ENCODE results near the gene POMGNT2.

The POMGNT2 gene

DNA sequence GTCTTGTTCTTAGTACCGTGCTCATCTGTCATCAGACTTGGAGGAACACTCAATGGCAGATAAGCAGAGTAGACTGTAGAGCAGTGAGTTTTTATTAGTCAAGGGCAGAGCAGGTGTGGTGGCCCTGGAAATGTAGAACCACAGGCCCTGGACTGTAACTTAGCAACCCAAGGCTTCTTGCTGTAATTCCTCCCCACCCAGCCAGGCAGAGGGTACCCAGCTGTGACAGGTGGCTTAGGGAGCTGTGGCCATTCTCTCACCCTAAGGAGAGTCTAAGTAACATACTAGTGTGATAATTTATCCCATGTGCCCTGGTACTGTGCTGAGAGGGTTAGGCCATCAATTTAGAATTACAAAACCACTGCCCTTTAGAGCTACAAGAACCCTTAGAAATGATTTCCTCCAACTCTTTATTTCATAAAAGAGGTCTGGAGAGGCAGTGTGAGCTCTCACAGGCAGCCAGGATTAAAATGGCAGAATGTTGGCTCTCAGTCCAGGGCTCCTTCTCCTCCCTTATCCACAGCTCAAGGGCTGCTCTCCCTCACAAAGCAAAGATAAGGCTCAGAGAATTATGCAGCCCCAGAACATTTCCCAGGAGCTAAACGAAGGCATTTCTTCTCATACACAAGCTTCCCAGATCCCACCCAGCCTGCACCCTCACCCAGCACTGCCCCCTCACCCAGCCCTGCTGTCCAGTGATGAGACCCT is 3.0 kb downstream of the POMGNT2 start:
- DNase-seq, result no peak

DNA sequence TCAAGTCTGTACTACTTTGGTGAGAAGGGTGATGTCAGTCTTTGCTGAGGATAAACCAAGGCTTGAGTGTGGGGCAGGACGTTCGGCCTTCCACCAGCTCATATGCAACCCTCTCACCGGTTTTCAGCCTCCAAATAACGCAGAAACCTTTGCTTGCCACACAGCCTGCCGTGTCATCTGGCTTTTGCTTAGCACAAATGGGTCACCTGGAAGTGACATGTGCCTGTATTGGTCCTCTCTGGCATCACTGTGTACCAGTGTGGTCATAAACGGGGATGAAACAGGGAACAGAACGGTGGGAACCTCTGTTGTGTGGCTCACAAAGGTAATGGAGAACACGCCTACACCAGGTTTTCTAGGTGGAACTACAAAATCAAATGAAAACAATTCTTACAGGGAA is 7.1 kb downstream of the POMGNT2 start:
- DNase-seq, result no peak

- DNase-seq, result no peak
These were observed 8.3 kb downstream of the POMGNT2 start for GRCh38 chr3:43097400-43098080.

DNA sequence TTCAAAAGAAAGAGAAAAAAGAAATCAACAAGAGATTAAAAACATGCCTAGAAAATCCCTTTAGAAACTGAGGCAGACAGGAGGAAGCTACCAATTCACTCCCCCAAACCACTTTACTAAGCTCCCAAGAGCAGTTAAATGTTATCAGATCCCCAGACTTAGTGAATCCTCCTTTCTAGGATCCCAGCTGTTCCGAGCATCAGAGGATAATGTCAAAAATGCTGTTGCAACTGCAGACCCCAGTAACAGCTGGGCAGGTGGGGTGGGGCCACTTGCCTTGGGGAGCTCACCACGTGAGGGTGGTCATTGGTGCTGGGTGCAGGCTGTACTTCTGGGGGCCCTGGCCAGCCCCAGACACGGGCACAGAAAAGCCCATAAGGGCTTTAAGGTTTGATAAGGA is 9.1 kb downstream of the POMGNT2 start:
- DNase-seq, result no peak

GRCh38 chr3:43095370-43095769 is 10.5 kb downstream of the POMGNT2 start:
- no peak for DNase-seq

GRCh38 chr3:43094851-43095250 is 11.0 kb downstream of the POMGNT2 start:
- DNase-seq, result no peak

DNA sequence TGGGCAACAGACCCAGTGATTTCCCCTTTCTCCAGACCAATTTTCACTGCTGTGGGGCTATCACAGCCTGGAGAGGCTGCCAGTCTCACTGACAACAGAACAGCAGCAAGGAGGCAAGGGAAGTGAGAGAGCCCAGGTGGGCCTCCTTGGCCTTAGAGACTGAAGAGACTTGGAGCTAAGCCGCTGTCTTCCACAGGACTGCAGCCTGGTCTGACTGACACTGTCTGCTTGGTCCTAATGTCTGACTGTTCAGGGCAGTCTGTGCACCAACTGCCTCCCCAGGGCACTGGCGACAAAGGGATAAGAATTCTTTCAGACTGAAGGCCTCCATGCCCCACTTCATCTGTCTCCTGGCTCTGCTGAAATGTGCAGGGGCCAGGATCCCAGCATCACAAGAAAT is 11.5 kb downstream of the POMGNT2 start:
- DNase-seq, result no peak

GRCh38 chr3:43093974-43094373 is 11.9 kb downstream of the POMGNT2 start:
- no peak for DNase-seq

GRCh38 chr3:43093006-43093405 is 12.9 kb downstream of the POMGNT2 start:
- DNase-seq, result no peak

- DNase-seq, result no peak
These were observed 14.4 kb downstream of the POMGNT2 start for GRCh38 chr3:43091481-43091880.

GRCh38 chr3:43090238-43090637 is 15.6 kb downstream of the POMGNT2 start:
- no peak for DNase-seq

DNA sequence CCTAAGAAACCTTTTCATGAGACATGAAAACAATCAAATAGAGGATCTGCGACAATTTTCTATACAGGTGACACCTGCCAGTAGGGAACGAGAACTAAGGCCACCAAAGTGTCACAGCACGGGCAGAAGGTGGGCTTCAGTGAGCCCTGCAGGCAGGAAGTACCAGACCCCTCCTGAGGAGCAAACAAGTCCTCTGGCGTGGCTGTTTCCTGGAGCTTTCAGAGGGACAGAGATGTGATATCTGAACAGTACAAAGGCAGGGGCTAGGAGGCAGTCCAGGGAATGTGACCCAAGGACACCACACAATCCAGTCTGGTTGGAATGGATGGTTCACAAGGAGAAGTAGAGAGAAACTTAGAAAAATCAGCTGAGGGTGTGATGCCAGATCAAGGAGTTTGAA is 16.8 kb downstream of the POMGNT2 start:
- DNase-seq, result no peak

DNA sequence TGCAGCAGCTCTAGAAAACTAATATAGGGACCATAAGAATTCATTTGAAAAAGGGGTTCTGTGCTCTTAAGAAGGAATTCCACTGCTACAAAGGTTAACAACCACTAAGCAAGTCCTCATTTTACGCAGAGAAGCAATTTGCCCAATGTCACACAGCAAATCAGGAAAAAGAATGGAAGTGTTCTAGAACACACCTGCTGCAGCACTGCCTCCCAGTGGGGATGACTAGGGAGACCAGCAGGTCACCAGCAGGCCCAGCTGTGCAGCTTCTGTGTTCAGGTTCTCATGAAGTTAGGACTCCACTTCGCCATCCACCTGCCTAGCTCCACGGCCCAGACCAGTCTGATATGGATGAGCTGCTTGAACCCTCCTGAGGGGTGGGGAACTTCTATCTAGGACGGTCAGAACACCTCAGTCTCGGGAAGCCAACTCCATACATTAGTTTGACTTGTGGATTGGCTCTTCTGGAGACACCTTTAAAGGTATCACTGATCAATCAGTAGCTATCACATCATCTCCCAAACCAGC is 18.6 kb downstream of the POMGNT2 start:
- no peak for DNase-seq

GRCh38 chr3:43086460-43087165 is 19.3 kb downstream of the POMGNT2 start:
- DNase-seq, result no peak

DNA sequence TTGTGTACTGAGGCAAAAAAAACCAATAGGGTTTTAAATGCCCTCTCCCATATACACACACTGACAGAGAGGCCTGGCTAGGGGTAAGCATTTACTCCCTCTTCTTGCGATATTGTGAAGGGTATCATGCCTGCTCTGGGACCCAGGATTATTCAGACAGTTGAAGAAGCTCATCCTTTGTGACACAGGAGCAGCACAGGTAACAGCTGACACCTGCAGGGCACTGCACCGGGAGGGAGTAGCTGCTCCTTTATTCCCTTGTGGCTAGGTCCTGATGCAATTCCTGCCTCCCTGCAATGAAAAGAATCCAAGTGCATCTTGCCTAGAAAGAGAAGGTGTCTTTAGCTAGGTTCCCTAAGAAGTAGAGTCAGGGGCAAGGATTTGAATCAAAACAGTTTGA is 23.4 kb downstream of the POMGNT2 start:
- DNase-seq, result no peak

GRCh38 chr3:43081796-43082195 is 24.1 kb downstream of the POMGNT2 start:
- no peak for DNase-seq

DNA sequence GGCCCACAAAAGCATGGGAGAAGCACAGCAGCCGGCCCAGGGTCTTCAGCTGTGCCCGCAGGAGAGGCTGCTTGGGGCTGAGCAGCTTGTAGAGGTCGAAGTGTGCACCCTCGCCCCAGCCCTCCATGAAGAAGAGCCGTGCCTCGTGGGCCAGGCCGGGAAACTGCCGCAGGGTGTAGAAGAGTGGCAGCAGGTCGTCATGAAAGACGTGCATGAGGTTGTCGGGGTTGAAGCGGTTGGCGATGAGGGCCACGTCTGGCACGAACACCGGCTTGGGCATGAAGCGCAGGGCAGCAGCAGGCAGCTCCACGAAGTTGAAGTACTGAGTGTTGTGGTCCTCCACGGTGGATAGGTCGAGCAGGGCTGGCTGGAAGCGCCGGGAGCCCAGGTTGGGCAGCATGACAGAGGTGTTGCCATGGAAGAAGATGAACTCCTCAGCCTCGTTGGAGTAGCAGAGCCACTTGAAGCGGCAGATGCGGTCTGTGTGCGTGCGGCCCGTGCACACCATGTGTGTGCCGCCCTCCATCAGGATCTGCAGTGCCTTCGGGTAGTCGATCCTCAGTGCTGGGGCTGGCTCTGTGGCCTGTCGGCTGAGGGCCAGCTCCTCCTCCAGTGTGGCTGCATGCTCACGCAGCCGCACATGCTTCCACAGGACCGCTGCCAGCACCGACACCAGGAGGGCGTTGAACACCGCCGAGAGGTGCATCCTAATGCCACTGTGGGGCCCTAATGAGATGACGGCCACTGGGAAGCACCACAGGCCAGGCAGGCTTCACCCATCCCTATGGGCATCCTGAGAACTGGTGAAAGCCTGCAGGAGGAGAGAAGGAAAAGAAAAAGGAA is 24.9 kb downstream of the POMGNT2 start:
- DNase-seq, result no peak

DNA sequence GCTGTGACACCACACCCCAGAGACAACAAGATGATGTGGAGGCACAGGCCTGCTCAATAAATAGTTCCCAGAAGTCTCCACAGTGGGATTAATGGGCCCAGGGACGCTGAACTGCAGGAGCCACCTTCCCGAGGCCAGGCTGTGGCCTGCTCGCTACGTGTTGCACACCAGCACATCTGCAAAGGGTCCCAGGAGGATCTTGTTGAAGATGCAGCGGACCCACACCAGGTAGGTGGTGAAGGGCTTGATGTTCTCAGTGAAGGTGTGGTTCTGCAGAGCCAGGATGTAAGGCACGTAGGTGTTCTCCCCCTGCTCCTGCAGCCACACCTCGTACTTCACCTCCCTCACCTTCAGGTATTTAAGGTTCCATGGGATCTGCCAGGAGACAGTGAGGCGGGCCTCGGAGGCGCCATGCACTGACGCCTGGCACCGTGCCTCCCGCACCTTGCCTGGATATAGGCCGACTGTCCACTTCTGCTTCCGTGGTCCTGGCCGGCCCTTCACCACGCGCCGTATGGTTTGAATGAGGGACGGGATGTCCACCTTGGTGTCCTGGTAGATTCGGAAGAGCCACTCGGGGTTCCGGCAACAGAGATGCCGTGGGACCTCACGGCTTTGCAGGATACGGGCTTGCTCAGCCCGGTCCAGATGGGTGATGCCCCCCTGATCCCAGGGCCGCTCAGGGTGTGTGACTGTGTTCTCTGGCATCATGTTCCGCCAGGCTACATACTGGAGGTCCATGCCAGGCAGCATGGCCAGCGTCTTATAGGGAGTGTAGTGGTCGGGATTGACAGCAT is 26.1 kb downstream of the POMGNT2 start:
- DNase-seq, result no peak

GRCh38 chr3:43077707-43078106 is 28.2 kb downstream of the POMGNT2 start:
- no peak for DNase-seq

DNA sequence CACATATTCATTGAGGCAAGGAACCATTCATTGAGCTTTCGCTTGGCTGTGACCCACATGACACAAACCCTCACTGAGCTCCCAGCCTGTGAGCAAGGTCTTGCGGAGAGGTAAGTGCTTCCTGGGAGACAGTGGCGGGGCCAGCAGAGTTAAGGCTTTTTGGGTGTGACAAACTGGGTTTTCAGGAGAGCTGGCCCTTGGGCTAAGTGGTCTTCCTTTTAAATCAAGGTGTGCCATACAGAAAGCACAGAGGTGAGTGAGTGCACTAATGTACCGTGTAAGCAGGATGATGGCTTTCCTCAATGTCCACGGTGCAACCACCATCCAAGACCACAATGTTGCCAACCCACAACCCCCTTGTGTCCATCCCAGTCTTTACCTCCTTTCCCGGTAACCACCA is 28.6 kb downstream of the POMGNT2 start:
- DNase-seq, result no peak

DNA sequence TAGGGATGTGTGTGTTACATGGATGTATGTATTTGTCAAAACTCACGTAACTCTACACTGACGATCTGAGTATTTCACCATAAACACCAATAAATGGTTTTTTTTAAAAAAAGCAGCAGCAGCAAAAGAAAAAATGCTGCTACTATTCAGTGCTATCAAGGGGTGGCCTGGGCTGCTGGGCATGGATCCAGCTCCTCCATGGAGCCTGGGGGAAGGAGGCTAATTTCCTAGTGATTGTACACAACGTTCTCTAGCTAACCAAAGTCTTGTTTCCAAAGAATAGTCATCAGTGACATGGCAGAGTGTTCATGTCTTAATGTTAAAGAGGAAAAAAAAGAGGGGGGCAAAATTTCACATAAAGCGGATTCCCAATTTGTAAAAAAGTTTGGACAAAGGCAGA is 29.0 kb downstream of the POMGNT2 start:
- no peak for DNase-seq
